Activated CD4-positive, alpha-beta T cell treated with anti-CD3 and anti-CD28 coated beads, Interleukin-2, amount 10 ng/mL, durations not matched to agents 24 days and 14 days (primary cell): Measurements from ENCODE around the gene APOBEC3F. TPM values are rescaled to one million over a fixed set of nuclear protein-coding genes. Genes with fewer than 3 reads are reported as not detected.
"Not testable (repeated sequence)": the region's sequence is repeated elsewhere in the genome, so short reads cannot be mapped to it uniquely, and the experiment has no call there.

Source experiments
- DNase-seq: peaks from one replicate; pipeline ENCODE4 v3.0.0; 2022
- H3K27ac Mint-ChIP-seq: one replicate; pipeline ENCODE4 v1.8.0; 2022; ENCODE audit warnings: mild to moderate bottlenecking, mixed read lengths
- H3K27me3 Mint-ChIP-seq: one replicate; pipeline ENCODE4 v1.8.0; 2022; ENCODE audit warnings: mixed read lengths
- H3K36me3 Mint-ChIP-seq: one replicate; pipeline ENCODE4 v1.8.0; 2022; ENCODE audit warnings: low read depth, mild to moderate bottlenecking, mixed read lengths
- H3K4me1 Mint-ChIP-seq: one replicate; pipeline ENCODE4 v1.8.0; 2021; ENCODE audit warnings: mixed read lengths
- H3K4me3 Mint-ChIP-seq: one replicate; pipeline ENCODE4 v1.8.0; 2022; ENCODE audit warnings: mild to moderate bottlenecking, moderate library complexity, mixed read lengths
- H3K9me3 Mint-ChIP-seq: one replicate; pipeline ENCODE4 v1.8.0; 2021; ENCODE audit warnings: mixed read lengths
- intact Hi-C: fragments of 100-400 bp; cut with micrococcal nuclease; formaldehyde crosslinking; loops from one replicate; pipeline ENCODE4 v1.15.1; 2023
- total RNA-seq: library from RNA; stranded (reverse); gene quantifications from 2 replicates; pipeline ENCODE4 v1.2.3, GENCODE V29; 2022

Gene APOBEC3F
- total RNA-seq, 1 donor from 2014 or later, result 19.8 TPM

GRCh38 chr22:39070186-39070585 is 29.5 kb downstream of the APOBEC3F start:
- H3K4me1 Mint-ChIP-seq, result peaks cover 4% of the 10 kb centered on the region
- no peak overlapping the region for H3K4me3 Mint-ChIP-seq
- peaks cover 3% of the 10 kb centered on the region for H3K27me3 Mint-ChIP-seq
- DNase-seq, result no peak
- no peak overlapping the region for H3K27ac Mint-ChIP-seq
- H3K36me3 Mint-ChIP-seq, result no peaks in the 10 kb centered on the region
- no peaks in the 10 kb centered on the region for H3K9me3 Mint-ChIP-seq
- intact Hi-C loops, result no loop called here

- H3K27me3 Mint-ChIP-seq, intact Hi-C loops, DNase-seq, H3K9me3 Mint-ChIP-seq, H3K36me3 Mint-ChIP-seq, H3K4me3 Mint-ChIP-seq: not testable (repeated sequence)
- Mint-ChIP-seq H3K4me1 (peaks cover 13% of the 10 kb centered on the region), H3K27ac (peak overlapping the region; percentile 48)
Measured at GRCh38 chr22:39072581-39072981, 31.9 kb downstream of the APOBEC3F start.

- Mint-ChIP-seq H3K36me3 (peaks cover 3% of the 10 kb centered on the region), H3K9me3 (no peaks in the 10 kb centered on the region)
- intact Hi-C loops, result no loop called here
Measured at GRCh38 chr22:39073981-39074380, 33.3 kb downstream of the APOBEC3F start.

GRCh38 chr22:39076155-39077025 is 35.7 kb downstream of the APOBEC3F start:
- H3K9me3 Mint-ChIP-seq, H3K27me3 Mint-ChIP-seq, intact Hi-C loops: not testable (repeated sequence)
- peak; percentile 63 for DNase-seq
- H3K27ac Mint-ChIP-seq, result peak overlapping the region; percentile 88
- H3K4me1 Mint-ChIP-seq, result peaks cover 35% of the 10 kb centered on the region
- peak overlapping the region; percentile 77 for H3K4me3 Mint-ChIP-seq
- H3K36me3 Mint-ChIP-seq, result peaks cover 20% of the 10 kb centered on the region

More at GRCh38 chr22:39073981-39074380, 33.3 kb downstream of the APOBEC3F start:
- no peak for DNase-seq
- Mint-ChIP-seq H3K27me3 (no peaks in the 10 kb centered on the region), H3K27ac (no peak overlapping the region), H3K4me1 (peaks cover 21% of the 10 kb centered on the region), H3K4me3 (no peak overlapping the region)

DNA sequence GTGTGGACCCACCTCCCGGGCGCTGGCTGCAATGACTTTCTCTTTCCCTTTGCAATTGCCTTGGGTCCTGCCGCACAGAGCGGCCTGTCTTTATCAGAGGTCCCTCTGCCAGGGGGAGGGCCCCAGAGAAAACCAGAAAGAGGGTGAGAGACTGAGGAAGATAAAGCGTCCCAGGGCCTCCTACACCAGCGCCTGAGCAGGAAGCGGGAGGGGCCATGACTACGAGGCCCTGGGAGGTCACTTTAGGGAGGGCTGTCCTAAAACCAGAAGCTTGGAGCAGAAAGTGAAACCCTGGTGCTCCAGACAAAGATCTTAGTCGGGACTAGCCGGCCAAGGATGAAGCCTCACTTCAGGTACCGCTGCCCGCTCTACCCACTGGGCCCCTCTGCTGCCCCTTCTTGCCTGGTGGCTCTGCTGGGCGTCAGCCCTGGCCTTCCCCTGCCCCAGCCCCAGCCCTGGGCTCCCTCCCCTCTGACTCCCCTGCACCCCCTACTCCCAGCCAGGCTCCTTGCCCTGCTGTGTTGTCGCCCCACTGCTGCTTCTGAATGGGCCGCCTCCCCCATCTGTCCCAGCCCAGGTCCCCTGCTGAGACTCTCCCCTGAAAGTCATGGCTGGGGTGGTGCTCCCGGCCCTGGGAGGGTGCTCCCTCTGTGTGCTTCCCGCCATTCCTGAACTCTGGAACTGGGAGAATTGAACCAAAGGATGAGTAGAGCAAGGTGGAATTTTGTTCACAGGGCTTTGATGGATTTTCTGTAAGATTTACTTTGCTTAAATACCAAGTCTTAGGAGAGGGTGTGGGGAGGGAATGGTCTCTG is 36.6 kb downstream of the APOBEC3F start, which contains the start of gene APOBEC3G:
TSS of gene APOBEC3G (plus strand) at position 250 of the 815 bp plus-strand sequence. CDS start at position 337, 87 bp downstream.
- H3K4me1 Mint-ChIP-seq, result peaks cover 43% of the 10 kb centered on the region
- peak within 1 kb of the TSS; percentile 97 for H3K4me3 Mint-ChIP-seq
- peak within 1 kb of the TSS; percentile 94 for H3K27ac Mint-ChIP-seq
- H3K27me3 Mint-ChIP-seq, H3K9me3 Mint-ChIP-seq, intact Hi-C loops: not testable (repeated sequence)
- DNase-seq, result peak; percentile 91
- peaks cover 27% of the 10 kb centered on the region for H3K36me3 Mint-ChIP-seq

DNA sequence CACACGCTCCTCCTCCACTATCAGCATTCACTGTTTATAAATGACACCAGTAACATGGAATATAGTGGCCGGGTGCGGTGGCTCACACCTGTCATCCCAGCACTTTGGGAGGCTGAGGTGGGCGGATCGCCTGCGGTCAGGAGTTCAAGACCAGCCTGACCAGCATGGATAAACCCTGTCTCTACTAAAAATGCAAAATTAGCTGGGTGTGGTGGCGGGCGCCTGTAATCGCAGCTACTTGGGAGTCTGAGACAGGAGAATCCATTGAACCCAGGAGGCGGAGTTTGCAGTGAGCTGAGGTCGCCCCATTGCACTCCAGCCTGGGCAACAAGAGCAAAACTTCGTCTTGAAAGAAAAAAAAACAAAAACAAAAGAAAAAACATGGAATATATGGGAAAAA is 37.2 kb downstream of the APOBEC3F start:
- DNase-seq, result peak; percentile 61

DNA sequence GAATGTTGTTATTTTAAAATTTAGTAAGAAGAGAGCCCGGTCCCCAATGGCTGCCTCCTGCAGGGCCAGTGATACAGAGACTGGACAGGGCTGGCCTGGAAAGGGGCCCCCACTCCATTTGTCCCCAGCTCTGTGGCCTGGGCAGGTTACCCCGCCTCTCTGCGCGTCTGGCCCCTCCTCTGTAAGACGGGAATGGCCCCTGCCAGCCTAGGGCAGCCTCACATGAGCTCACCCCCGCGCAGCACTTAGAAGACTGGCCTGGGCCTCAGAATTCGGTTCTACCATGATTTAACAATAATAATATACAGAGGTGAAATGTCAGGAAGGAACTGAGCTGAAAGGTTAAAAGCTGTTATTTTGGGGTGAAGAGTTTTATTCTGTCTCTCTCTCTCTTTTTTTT is 37.7 kb downstream of the APOBEC3F start:
- Mint-ChIP-seq H3K27ac (peak overlapping the region; percentile 94), H3K9me3 (no peaks in the 10 kb centered on the region), H3K4me1 (peaks cover 40% of the 10 kb centered on the region), H3K27me3 (no peaks in the 10 kb centered on the region), H3K36me3 (peaks cover 35% of the 10 kb centered on the region), H3K4me3 (peak overlapping the region; percentile 97)
- DNase-seq, result no peak
- intact Hi-C loops, result no loop called here

More for the DNA sequence above, 37.2 kb downstream of the APOBEC3F start:
- Mint-ChIP-seq H3K4me1 (peaks cover 40% of the 10 kb centered on the region), H3K36me3 (peaks cover 32% of the 10 kb centered on the region), H3K4me3 (peak overlapping the region; percentile 97), H3K27ac (peak overlapping the region; percentile 94)
- H3K27me3 Mint-ChIP-seq, intact Hi-C loops, H3K9me3 Mint-ChIP-seq: not testable (repeated sequence)

- H3K27me3 Mint-ChIP-seq, intact Hi-C loops, DNase-seq, H3K9me3 Mint-ChIP-seq, H3K27ac Mint-ChIP-seq: not testable (repeated sequence)
- Mint-ChIP-seq H3K36me3 (peaks cover 36% of the 10 kb centered on the region), H3K4me3 (peak overlapping the region; percentile 97), H3K4me1 (peaks cover 40% of the 10 kb centered on the region)
Measured at GRCh38 chr22:39079054-39079637, 38.5 kb downstream of the APOBEC3F start.

- Mint-ChIP-seq H3K27ac (peak overlapping the region; percentile 76), H3K4me3 (peak overlapping the region; percentile 37), H3K4me1 (peaks cover 42% of the 10 kb centered on the region), H3K9me3 (no peaks in the 10 kb centered on the region), H3K27me3 (no peaks in the 10 kb centered on the region), H3K36me3 (peaks cover 36% of the 10 kb centered on the region)
- no peak for DNase-seq
- intact Hi-C loops, result no loop called here
Measured at GRCh38 chr22:39080052-39080762, 39.5 kb downstream of the APOBEC3F start.

GRCh38 chr22:39081016-39081415 is 40.4 kb downstream of the APOBEC3F start:
- intact Hi-C loops, result no loop called here
- Mint-ChIP-seq H3K27ac (peak overlapping the region; percentile 84), H3K27me3 (no peaks in the 10 kb centered on the region), H3K4me1 (peaks cover 42% of the 10 kb centered on the region), H3K36me3 (peaks cover 39% of the 10 kb centered on the region), H3K4me3 (peak overlapping the region; percentile 54), H3K9me3 (no peaks in the 10 kb centered on the region)
- DNase-seq, result no peak

GRCh38 chr22:39081598-39081997 is 40.9 kb downstream of the APOBEC3F start:
- Mint-ChIP-seq H3K4me3 (peak overlapping the region; percentile 54), H3K9me3 (no peaks in the 10 kb centered on the region), H3K36me3 (peaks cover 44% of the 10 kb centered on the region), H3K4me1 (peaks cover 42% of the 10 kb centered on the region), H3K27me3 (no peaks in the 10 kb centered on the region), H3K27ac (peak overlapping the region; percentile 84)
- DNase-seq, result no peak
- intact Hi-C loops, result no loop called here

- peaks cover 45% of the 10 kb centered on the region for H3K36me3 Mint-ChIP-seq
- DNase-seq, result no peak
- H3K27me3 Mint-ChIP-seq, result no peaks in the 10 kb centered on the region
- H3K27ac Mint-ChIP-seq, result peak overlapping the region; percentile 37
- H3K4me3 Mint-ChIP-seq, result no peak overlapping the region
- intact Hi-C loops, result no loop called here
- no peaks in the 10 kb centered on the region for H3K9me3 Mint-ChIP-seq
- peaks cover 43% of the 10 kb centered on the region for H3K4me1 Mint-ChIP-seq
Measured at GRCh38 chr22:39083212-39084165, 42.8 kb downstream of the APOBEC3F start.
